Fibroblast of lung (primary cell): ENCODE results near the gene DNAJB1. TPM values are rescaled to one million over a fixed set of nuclear protein-coding genes. Genes with fewer than 3 reads are reported as not detected.
"Not testable (repeated sequence)": the region's sequence is repeated elsewhere in the genome, so short reads cannot be mapped to it uniquely, and the experiment has no call there.

ENCODE experiments used
- DNase-seq, 2 donors: peaks; one replicate each; pipeline versions ENCODE4 v3.0.0 to v3.0.0-alpha.2; 2010; ENCODE audit warnings: low read depth in 2 of 2
- H2AFZ ChIP-seq: 2 replicates; pipeline ENCODE4 v1.5.1; 2012; ENCODE audit warnings: low read length, control low read depth, inconsistent platforms
- H3K27ac ChIP-seq: 2 replicates; pipeline ENCODE4 v1.5.1; 2011; ENCODE audit warnings: low read length, control low read depth; ENCODE audit not compliant: insufficient read depth
- H3K27me3 ChIP-seq: 2 replicates; pipeline ENCODE4 v1.5.1; 2011; ENCODE audit warnings: mild to moderate bottlenecking, low read length; ENCODE audit not compliant: control insufficient read depth, insufficient read depth
- H3K36me3 ChIP-seq: 2 replicates; pipeline ENCODE4 v1.5.1; 2011; ENCODE audit warnings: low read length; ENCODE audit not compliant: control insufficient read depth, insufficient read depth
- H3K4me1 ChIP-seq: 2 replicates; pipeline ENCODE4 v1.5.1; 2011; ENCODE audit warnings: low read length; ENCODE audit not compliant: control insufficient read depth, insufficient read depth; ENCODE audit errors: extremely low read depth
- H3K4me2 ChIP-seq: 2 replicates; pipeline ENCODE4 v1.5.1; 2011; ENCODE audit warnings: low read length, control low read depth; ENCODE audit not compliant: insufficient read depth; ENCODE audit errors: extremely low read depth
- H3K4me3 ChIP-seq, 4 experiments: fragments of 200-600 bp in 1 of 4; sonication (generic) in 1 of 4; replicated peaks in 1 of 4; 2 replicates each; pipeline ENCODE4 v1.5.1; 2011 to 2016; ENCODE audit warnings: low read length in 4 of 4, low read depth in 3 of 4, mild to moderate bottlenecking in 3 of 4, control low read depth in 2 of 4, inconsistent platforms in 1 of 4, mixed read lengths in 1 of 4; ENCODE audit not compliant: insufficient read depth in 1 of 4; ENCODE audit errors: control extremely low read depth in 1 of 4
- H3K79me2 ChIP-seq: 2 replicates; pipeline ENCODE4 v1.5.1; 2012; ENCODE audit warnings: mild to moderate bottlenecking, low read length, inconsistent platforms; ENCODE audit not compliant: control insufficient read depth, insufficient read depth
- H3K9ac ChIP-seq: 2 replicates; pipeline ENCODE4 v1.5.1; 2011; ENCODE audit warnings: mild to moderate bottlenecking, low read length, control low read depth; ENCODE audit not compliant: insufficient read depth
- H3K9me3 ChIP-seq: 2 replicates; pipeline ENCODE4 v1.5.1; 2012; ENCODE audit warnings: low read depth, low read length; ENCODE audit not compliant: control insufficient read depth, insufficient read depth
- H4K20me1 ChIP-seq: 2 replicates; pipeline ENCODE4 v1.5.1; 2011; ENCODE audit warnings: low read length; ENCODE audit not compliant: control insufficient read depth, insufficient read depth; ENCODE audit errors: extremely low read depth
- EZH2 ChIP-seq: IDR thresholded peaks from 2 replicates; pipeline ENCODE4 v1.5.1; 2012; ENCODE audit warnings: low read length, control low read depth, mild to moderate bottlenecking; ENCODE audit errors: missing control alignments
- polyA plus RNA-seq, 2 donors: library from polyadenylated mRNA; depleted of rRNA in 1 of 2; stranded (reverse) in 1 of 2; unstranded in 1 of 2; fragments of >200 nt; gene quantifications; 2 replicates each; pipeline ENCODE4 v1.2.1, GENCODE V29; 2011 to 2012; ENCODE audit warnings: missing spikeins in 1 of 2
- total RNA-seq: library from RNA; depleted of rRNA; stranded (reverse); fragments of >200 nt; gene quantifications from 2 replicates; pipeline ENCODE4 v1.2.1, GENCODE V29; 2014
- TF ChIP-seq, protein P1 (sequence below), 2 donors: IDR thresholded peaks in 1 of 2; conservative IDR thresholded peaks in 1 of 2; 1 replicate in 1 of 2; 2 replicates in 1 of 2; pipeline ENCODE4 v1.5.1; 2011 to 2012; ENCODE audit warnings: low read length in 2 of 2, control low read depth in 1 of 2, inconsistent platforms in 1 of 2, low read depth in 1 of 2, mild to moderate bottlenecking in 1 of 2

The DNAJB1 gene
- total and polyA plus RNA-seq, 2 donors (not counting 1 experiment from before 2014, with no cell fraction given) = 87.3 to 87.7 TPM

DNA sequence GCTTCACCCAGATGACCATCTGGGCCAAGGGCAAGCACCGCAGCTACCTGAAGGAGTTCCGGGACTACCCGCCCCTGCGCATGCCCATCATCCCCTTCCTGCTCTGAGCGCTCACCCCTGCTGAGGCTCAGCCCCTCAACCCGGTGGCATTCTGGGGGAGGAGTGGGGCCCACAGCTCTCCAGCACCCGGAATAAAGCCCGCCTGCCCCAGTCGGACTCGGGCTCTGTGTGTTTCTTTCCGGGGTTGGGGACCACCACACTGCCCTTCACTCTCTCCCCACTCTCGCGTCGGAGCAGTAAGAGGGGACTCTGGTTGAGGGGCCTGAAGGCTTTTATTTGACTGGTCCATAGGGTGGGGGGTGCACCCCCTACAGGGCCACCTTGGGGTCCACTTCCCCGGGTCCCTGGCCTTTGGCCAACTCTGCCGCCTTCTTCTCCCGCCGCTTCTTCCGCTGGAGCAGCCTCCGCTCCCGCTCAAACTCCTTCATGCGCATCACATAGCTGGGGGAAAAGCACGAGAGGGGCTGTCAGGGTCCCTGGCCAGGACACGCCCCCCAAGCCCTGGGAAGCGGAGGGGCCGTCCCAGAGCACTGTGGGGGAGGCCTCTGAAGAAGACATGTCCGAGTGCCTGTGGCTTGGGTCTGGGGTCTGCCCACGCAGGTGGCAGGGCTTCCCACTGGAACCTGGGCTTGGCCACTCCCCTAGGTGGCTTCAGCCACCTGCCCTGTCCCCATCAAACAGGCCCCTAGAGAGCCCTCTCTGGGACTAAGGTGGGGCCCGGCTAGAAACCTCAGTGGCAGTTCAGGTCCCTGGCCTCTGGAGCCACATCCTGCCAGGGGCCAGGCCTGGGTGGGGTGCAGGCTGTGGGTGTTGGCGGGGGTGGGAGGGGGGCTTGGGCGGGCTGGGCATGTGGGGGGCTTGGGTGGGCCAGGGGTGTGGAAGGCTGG lies 47.8 kb upstream of the DNAJB1 start:
- H3K27me3 ChIP-seq = no peaks in the 10 kb centered on the region
- H3K36me3 ChIP-seq = peaks cover 7% of the 10 kb centered on the region
- TF ChIP-seq EZH2 = no peak
- TF ChIP-seq, protein P1, sequence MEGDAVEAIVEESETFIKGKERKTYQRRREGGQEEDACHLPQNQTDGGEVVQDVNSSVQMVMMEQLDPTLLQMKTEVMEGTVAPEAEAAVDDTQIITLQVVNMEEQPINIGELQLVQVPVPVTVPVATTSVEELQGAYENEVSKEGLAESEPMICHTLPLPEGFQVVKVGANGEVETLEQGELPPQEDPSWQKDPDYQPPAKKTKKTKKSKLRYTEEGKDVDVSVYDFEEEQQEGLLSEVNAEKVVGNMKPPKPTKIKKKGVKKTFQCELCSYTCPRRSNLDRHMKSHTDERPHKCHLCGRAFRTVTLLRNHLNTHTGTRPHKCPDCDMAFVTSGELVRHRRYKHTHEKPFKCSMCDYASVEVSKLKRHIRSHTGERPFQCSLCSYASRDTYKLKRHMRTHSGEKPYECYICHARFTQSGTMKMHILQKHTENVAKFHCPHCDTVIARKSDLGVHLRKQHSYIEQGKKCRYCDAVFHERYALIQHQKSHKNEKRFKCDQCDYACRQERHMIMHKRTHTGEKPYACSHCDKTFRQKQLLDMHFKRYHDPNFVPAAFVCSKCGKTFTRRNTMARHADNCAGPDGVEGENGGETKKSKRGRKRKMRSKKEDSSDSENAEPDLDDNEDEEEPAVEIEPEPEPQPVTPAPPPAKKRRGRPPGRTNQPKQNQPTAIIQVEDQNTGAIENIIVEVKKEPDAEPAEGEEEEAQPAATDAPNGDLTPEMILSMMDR (conservative IDR thresholded peaks at IDR 0.05 in 1 of 2, IDR thresholded peaks at IDR 0.05 in 1 of 2; ENCODE audit: low read depth in 1 of 2, low read length in 2 of 2) = no peak
- H3K9me3 ChIP-seq = no peaks in the 10 kb centered on the region
- no peak overlapping the region for H3K9ac ChIP-seq
- no peaks in the 10 kb centered on the region for H4K20me1 ChIP-seq
- H3K4me3 ChIP-seq = no peak overlapping the region
- peaks cover 10% of the 10 kb centered on the region for H3K79me2 ChIP-seq
- no peak overlapping the region for H3K4me2 ChIP-seq
- no peak for DNase-seq
- H3K4me1 ChIP-seq = peaks cover 9% of the 10 kb centered on the region
- no peak overlapping the region for H2AFZ ChIP-seq
- no peak overlapping the region for H3K27ac ChIP-seq

DNA sequence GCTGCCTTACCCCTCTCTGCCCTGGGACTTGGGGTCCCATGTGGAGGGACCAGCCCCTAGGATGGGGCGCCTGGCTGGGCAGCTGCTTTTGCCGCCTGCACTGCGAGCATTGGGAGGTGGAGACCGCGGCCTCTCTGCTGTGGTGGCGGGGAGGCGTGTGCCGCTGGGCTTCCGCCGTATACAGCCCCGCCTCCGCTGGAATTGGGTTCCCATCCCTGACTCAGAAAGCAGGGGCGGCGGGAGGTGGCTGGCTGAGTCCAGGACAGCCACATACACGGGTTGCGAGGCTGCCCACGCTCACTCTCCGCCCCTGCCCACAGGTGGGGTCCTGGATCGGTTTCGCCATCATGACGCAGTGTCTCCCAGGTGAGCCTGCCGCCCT lies 47.1 kb upstream of the DNAJB1 start:
- Histone ChIP-seq H3K9me3 (no peaks in the 10 kb centered on the region), H2AFZ (no peak overlapping the region), H3K79me2 (peaks cover 6% of the 10 kb centered on the region), H3K4me3 (no peak overlapping the region), H4K20me1 (no peaks in the 10 kb centered on the region), H3K27me3 (no peaks in the 10 kb centered on the region), H3K9ac (no peak overlapping the region), H3K27ac (no peak overlapping the region), H3K4me1 (peaks cover 7% of the 10 kb centered on the region), H3K36me3 (peaks cover 7% of the 10 kb centered on the region), H3K4me2 (no peak overlapping the region)
- no peak for DNase-seq
- no peak for TF ChIP-seq EZH2
- TF ChIP-seq, protein P1 (conservative IDR thresholded peaks at IDR 0.05 in 1 of 2, IDR thresholded peaks at IDR 0.05 in 1 of 2; ENCODE audit: low read depth in 1 of 2, low read length in 2 of 2) = no peak

DNA sequence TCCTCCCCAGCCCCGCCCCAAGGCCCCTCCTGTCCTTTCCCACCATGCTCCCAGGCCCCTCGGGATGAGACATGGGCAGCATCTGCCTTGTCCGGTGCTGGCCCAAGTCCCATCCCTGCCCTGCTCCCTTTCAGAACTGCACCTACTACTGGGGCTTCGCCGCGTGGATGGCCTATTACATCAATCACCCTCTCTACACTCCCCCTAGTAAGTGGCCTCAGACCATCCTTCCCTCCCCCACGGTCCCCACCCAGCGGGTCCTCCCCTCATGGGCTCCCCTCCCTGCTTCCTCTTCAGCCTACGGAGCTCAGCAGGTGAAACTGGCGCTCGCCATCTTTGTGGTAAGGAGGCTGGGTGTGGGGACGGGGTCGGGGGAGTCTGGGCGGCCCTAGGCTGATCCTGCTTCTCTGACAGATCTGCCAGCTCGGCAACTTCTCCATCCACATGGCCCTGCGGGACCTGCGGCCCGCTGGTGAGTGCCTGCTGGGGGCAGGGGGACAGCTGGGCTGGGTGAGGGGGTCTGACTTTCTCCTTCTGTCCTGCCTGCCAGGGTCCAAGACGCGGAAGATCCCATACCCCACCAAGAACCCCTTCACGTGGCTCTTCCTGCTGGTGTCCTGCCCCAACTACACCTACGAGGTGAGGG lies 46.6 kb upstream of the DNAJB1 start:
- not testable (repeated sequence) for DNase-seq, H3K4me2 ChIP-seq, H4K20me1 ChIP-seq, H3K79me2 ChIP-seq, H3K27ac ChIP-seq, H2AFZ ChIP-seq, H3K4me3 ChIP-seq, H3K4me1 ChIP-seq, H3K9ac ChIP-seq, H3K9me3 ChIP-seq, H3K27me3 ChIP-seq, H3K36me3 ChIP-seq
